IMR-90 (cell line): ENCODE results near the gene RPP40. TPM values are rescaled to one million over a fixed set of nuclear protein-coding genes. Genes with fewer than 3 reads are reported as not detected.

ENCODE experiments used
- ATAC-seq: fragments of 200-7000 bp; cut with Tn5 transposase; 2 replicates; pipeline ENCODE4 v1.9.1; 2020; ENCODE audit warnings: low read depth, mild to moderate bottlenecking, moderate library complexity
- BruUV-seq: library from RNA; stranded (reverse); fragments of 400-500 nt; replicated peaks from 2 replicates; lab custom pipeline; 2021; lab: Mats Ljungman, UMichigan
- CTCF ChIA-PET: fragments of 300-600 bp; formaldehyde crosslinking; extraction: SDS; loops from one replicate; lab custom pipeline; 2021; ENCODE audit warnings: antibody characterized with exemption; lab: Yijun Ruan, JAX
- POLR2A ChIA-PET: fragments of 300-600 bp; sonication (Branson Sonifier 250); formaldehyde crosslinking; loops from one replicate; lab custom pipeline; 2022; ENCODE audit warnings: antibody characterized with exemption; ENCODE audit not compliant: unreplicated experiment; lab: Charles Lee
- DNase-seq: peaks from one replicate; pipeline ENCODE4 v3.0.0; 2013
- H2AFZ ChIP-seq: replicated peaks from 2 replicates; pipeline ENCODE3; 2013; ENCODE audit warnings: low read length, mild to moderate bottlenecking; ENCODE audit not compliant: poor library complexity
- H2AK5ac ChIP-seq: 2 replicates; pipeline ENCODE4 v1.6.1; 2013; ENCODE audit warnings: low read depth, low read length, inconsistent platforms
- H2AK9ac ChIP-seq: replicated peaks from 2 replicates; pipeline ENCODE3; 2013; ENCODE audit warnings: mild to moderate bottlenecking, low read depth, low read length, moderate library complexity; ENCODE audit not compliant: poor library complexity
- H2BK120ac ChIP-seq: 2 replicates; pipeline ENCODE4 v1.6.1; 2013; ENCODE audit warnings: low read depth, low read length, inconsistent platforms
- H2BK15ac ChIP-seq: 3 replicates; pipeline ENCODE4 v1.6.1; 2013; ENCODE audit warnings: low read depth, low read length, inconsistent platforms
- H2BK20ac ChIP-seq: 2 replicates; pipeline ENCODE4 v1.6.1; 2013; ENCODE audit warnings: low read depth, mild to moderate bottlenecking, inconsistent platforms, low read length, moderate library complexity
- H2BK5ac ChIP-seq: 2 replicates; pipeline ENCODE4 v1.6.1; 2013; ENCODE audit warnings: mild to moderate bottlenecking, low read depth, low read length, inconsistent platforms; ENCODE audit not compliant: poor library complexity, severe bottlenecking
- H3K14ac ChIP-seq: replicated peaks from 2 replicates; pipeline ENCODE4 v1.6.1; 2013; ENCODE audit warnings: low read depth, low read length, inconsistent platforms
- H3K18ac ChIP-seq: 2 replicates; pipeline ENCODE4 v1.6.1; 2013; ENCODE audit warnings: low read depth, low read length, control low read depth
- H3K23ac ChIP-seq: 2 replicates; pipeline ENCODE4 v1.6.1; 2013; ENCODE audit warnings: low read depth, low read length, inconsistent platforms
- H3K27ac ChIP-seq: 2 replicates; pipeline ENCODE4 v1.5.1; 2013; ENCODE audit warnings: mild to moderate bottlenecking, control low read depth, low read length; ENCODE audit not compliant: insufficient read depth
- H3K27me3 ChIP-seq: 2 replicates; pipeline ENCODE4 v1.6.1; 2013; ENCODE audit warnings: low read length; ENCODE audit not compliant: control insufficient read depth, insufficient read depth
- H3K36me3 ChIP-seq: 2 replicates; pipeline ENCODE4 v1.6.1; 2013; ENCODE audit warnings: low read length, mixed read lengths; ENCODE audit not compliant: control insufficient read depth, insufficient read depth
- H3K4ac ChIP-seq: 2 replicates; pipeline ENCODE4 v1.6.1; 2013; ENCODE audit warnings: low read depth, low read length, inconsistent platforms
- H3K4me1 ChIP-seq: 2 replicates; pipeline ENCODE4 v1.6.1; 2013; ENCODE audit warnings: low read length, mixed read lengths; ENCODE audit not compliant: control insufficient read depth, insufficient read depth
- H3K4me2 ChIP-seq: 2 replicates; pipeline ENCODE4 v1.6.1; 2013; ENCODE audit warnings: low read depth, mild to moderate bottlenecking, control low read depth, low read length, moderate library complexity
- H3K4me3 ChIP-seq: 2 replicates; pipeline ENCODE4 v1.5.1; 2013; ENCODE audit warnings: low read depth, mild to moderate bottlenecking, control low read depth, low read length, moderate library complexity; ENCODE audit not compliant: insufficient read depth
- H3K56ac ChIP-seq: 2 replicates; pipeline ENCODE4 v1.6.1; 2013; ENCODE audit warnings: low read length, inconsistent platforms; ENCODE audit not compliant: insufficient read depth; ENCODE audit errors: extremely low read depth
- H3K79me1 ChIP-seq, 2 experiments: 2 replicates each; pipeline ENCODE4 v1.6.1; 2013; ENCODE audit warnings: low read length in 2 of 2, inconsistent platforms in 1 of 2, low read depth in 1 of 2
- H3K9ac ChIP-seq: 2 replicates; pipeline ENCODE4 v1.6.1; 2013; ENCODE audit warnings: low read depth, low read length, control low read depth
- H3K9me1 ChIP-seq: 2 replicates; pipeline ENCODE4 v1.6.1; 2013; ENCODE audit warnings: low read length, inconsistent platforms; ENCODE audit not compliant: insufficient read depth
- H3K9me3 ChIP-seq: 2 replicates; pipeline ENCODE4 v1.6.1; 2013; ENCODE audit warnings: low read length; ENCODE audit not compliant: control insufficient read depth, insufficient read depth
- H4K20me1 ChIP-seq: 2 replicates; pipeline ENCODE4 v1.6.1; 2013; ENCODE audit warnings: low read length, inconsistent platforms; ENCODE audit not compliant: insufficient read depth
- H4K5ac ChIP-seq: 2 replicates; pipeline ENCODE4 v1.6.1; 2013; ENCODE audit warnings: mild to moderate bottlenecking, low read depth, low read length, control low read depth
- H4K8ac ChIP-seq, 2 experiments: 2 replicates each; pipeline ENCODE4 v1.6.1; 2013; ENCODE audit warnings: low read depth in 2 of 2, low read length in 2 of 2, control low read depth in 1 of 2, inconsistent platforms in 1 of 2
- H4K91ac ChIP-seq: 2 replicates; pipeline ENCODE4 v1.6.1; 2013; ENCODE audit warnings: low read depth, low read length, inconsistent platforms; ENCODE audit not compliant: insufficient read depth
- BHLHE40 ChIP-seq: fragments of 150-350 bp; IDR thresholded peaks from 2 replicates; pipeline ENCODE4 v1.6.1; 2016; ENCODE audit warnings: mild to moderate bottlenecking, low read depth, low read length
- CEBPB ChIP-seq: IDR thresholded peaks from 2 replicates; pipeline ENCODE4 v1.6.1; 2012; ENCODE audit warnings: low read depth, low read length, improper control_type of control experiment
- CHD1 ChIP-seq: IDR thresholded peaks from 2 replicates; pipeline ENCODE4 v1.6.1; 2012; ENCODE audit warnings: low read depth, low read length, improper control_type of control experiment
- FOS ChIP-seq: fragments of 150-350 bp; IDR thresholded peaks from 2 replicates; pipeline ENCODE4 v1.6.1; 2016; ENCODE audit warnings: low read depth, low read length
- MAFK ChIP-seq: IDR thresholded peaks from 2 replicates; pipeline ENCODE4 v1.6.1; 2012; ENCODE audit warnings: low read depth, low read length, improper control_type of control experiment
- MAZ ChIP-seq: IDR thresholded peaks from 2 replicates; pipeline ENCODE4 v1.6.1; 2012; ENCODE audit warnings: low read depth, mild to moderate bottlenecking, low read length, improper control_type of control experiment, moderate library complexity, borderline replicate concordance
- MXI1 ChIP-seq: IDR thresholded peaks from 2 replicates; pipeline ENCODE4 v1.6.1; 2012; ENCODE audit warnings: low read depth, mild to moderate bottlenecking, low read length, moderate library complexity, borderline replicate concordance
- NFE2L2 ChIP-seq: fragments of 150-350 bp; IDR thresholded peaks from 2 replicates; pipeline ENCODE4 v1.6.1; 2016; ENCODE audit warnings: low read depth, mild to moderate bottlenecking, low read length
- POLR2A ChIP-seq: IDR thresholded peaks from 2 replicates; pipeline ENCODE4 v1.6.1; 2012; ENCODE audit warnings: mild to moderate bottlenecking, low read depth, low read length
- RAD21 ChIP-seq: IDR thresholded peaks from 2 replicates; pipeline ENCODE4 v1.6.1; 2012; ENCODE audit warnings: low read length, improper control_type of control experiment
- RCOR1 ChIP-seq: IDR thresholded peaks from 2 replicates; pipeline ENCODE4 v1.6.1; 2012; ENCODE audit warnings: mild to moderate bottlenecking, low read length, improper control_type of control experiment; ENCODE audit not compliant: insufficient replicate concordance
- RFX5 ChIP-seq: IDR thresholded peaks from 2 replicates; pipeline ENCODE4 v1.8.0; 2012; ENCODE audit warnings: low read depth, mild to moderate bottlenecking, low read length, moderate library complexity
- USF2 ChIP-seq: fragments of 150-350 bp; IDR thresholded peaks from 2 replicates; pipeline ENCODE4 v1.6.1; 2017; ENCODE audit warnings: mild to moderate bottlenecking, antibody characterized with exemption, low read length, low read depth
- WGBS, 2 experiments: methylation state at CpG; one replicate each; pipeline versions ENCODE4 v1.1.5 to v1.1.7; 2013; ENCODE audit warnings: missing lambda C conversion rate in 2 of 2; ENCODE audit not compliant: insufficient read length in 1 of 2; ENCODE audit errors: extremely low coverage in 2 of 2; 5-methylcytosine and 5-hydroxymethylcytosine counted together
- dilution Hi-C: fragments of 300-500 bp; cut with HindIII; formaldehyde crosslinking; loops from one replicate; pipeline ENCODE4 v1.14.3; 2018; ENCODE audit warnings: low sequenced_read_pairs; ENCODE audit not compliant: unreplicated experiment
- in situ Hi-C: fragments of 300-500 bp; cut with MboI; formaldehyde crosslinking; loops from 3 replicates; pipeline ENCODE4 v1.14.3; 2019; ENCODE audit warnings: low sequenced_read_pairs, inconsistent platforms, mixed read lengths
- intact Hi-C: fragments of 100-400 bp; cut with micrococcal nuclease; formaldehyde crosslinking; loops from 2 replicates; pipeline ENCODE4 v1.10.0; 2022
- polyA plus RNA-seq, 3 experiments: library from polyadenylated mRNA; depleted of rRNA; stranded (reverse); fragments of >200 nt; gene quantifications; 2 replicates each; pipeline ENCODE4 v1.2.3, GENCODE V29; 2012; ENCODE audit warnings: low replicate concordance in 1 of 3
- total RNA-seq: library from RNA; depleted of rRNA; stranded (reverse); fragments of >200 nt; gene quantifications from 2 replicates; pipeline ENCODE4 v1.2.3, GENCODE V29; 2012
- TF ChIP-seq, protein P1 (sequence below): fragments of 150-350 bp; IDR thresholded peaks from 2 replicates; pipeline ENCODE4 v1.6.1; 2016; ENCODE audit warnings: low read depth, mild to moderate bottlenecking, low read length, moderate library complexity, borderline replicate concordance
- TF ChIP-seq, protein P2 (sequence below): conservative IDR thresholded peaks from 2 replicates; pipeline ENCODE4 v1.5.1; 2012; ENCODE audit warnings: mild to moderate bottlenecking, low read depth, low read length, improper control_type of control experiment

Gene RPP40
- total and polyA plus RNA-seq, 2 of the 4 experiments (the other 2 are of a cell fraction): 8.1 to 22.2 TPM

- intact Hi-C loops: no loop called here
These were observed 28.3 kb downstream of the RPP40 start for GRCh38 chr6:4975506-4975905.

More at GRCh38 chr6:4975506-4975905, 28.3 kb downstream of the RPP40 start:
- 0 out of 2 replicates have a peak, but pooled peaks cover 2% of the 10 kb centered on the region for H3K27me3 ChIP-seq
- H3K36me3 ChIP-seq: no peaks in the 10 kb centered on the region
- ChIA-PET CTCF (no interaction called here), POLR2A (no interaction called here)
- H3K9ac ChIP-seq: no peak overlapping the region
- no peak overlapping the region for H2AK9ac ChIP-seq
- in situ Hi-C loops: no loop called here
- H3K9me1 ChIP-seq: 0 out of 2 replicates have a peak, but pooled peaks cover 6% of the 10 kb centered on the region
- H3K4me3 ChIP-seq: no peak overlapping the region
- WGBS, 2 experiments: no CpG with 5 or more reads among the region's 3 CpGs
- no peak overlapping the region for H2BK15ac ChIP-seq
- H3K56ac ChIP-seq: no peak overlapping the region
- no peak overlapping the region for H3K27ac ChIP-seq
- H2BK5ac ChIP-seq: no peak overlapping the region
- H4K5ac ChIP-seq: no peak overlapping the region
- H2AFZ ChIP-seq: no peak overlapping the region
- no peak overlapping the region for H3K18ac ChIP-seq
- no peak overlapping the region for H3K4me2 ChIP-seq
- peaks cover 8% of the 10 kb centered on the region for H3K9me3 ChIP-seq
- H3K14ac ChIP-seq: no peak overlapping the region
- H2BK120ac ChIP-seq: no peak overlapping the region
- TF ChIP-seq MAZ (no peak), MXI1 (no peak), CEBPB (no peak), POLR2A (no peak), MAFK (no peak), RCOR1 (no peak), BHLHE40 (no peak), NFE2L2 (no peak), RAD21 (no peak), FOS (no peak), RFX5 (no peak), USF2 (no peak), CHD1 (no peak)
- TF ChIP-seq, protein P1, sequence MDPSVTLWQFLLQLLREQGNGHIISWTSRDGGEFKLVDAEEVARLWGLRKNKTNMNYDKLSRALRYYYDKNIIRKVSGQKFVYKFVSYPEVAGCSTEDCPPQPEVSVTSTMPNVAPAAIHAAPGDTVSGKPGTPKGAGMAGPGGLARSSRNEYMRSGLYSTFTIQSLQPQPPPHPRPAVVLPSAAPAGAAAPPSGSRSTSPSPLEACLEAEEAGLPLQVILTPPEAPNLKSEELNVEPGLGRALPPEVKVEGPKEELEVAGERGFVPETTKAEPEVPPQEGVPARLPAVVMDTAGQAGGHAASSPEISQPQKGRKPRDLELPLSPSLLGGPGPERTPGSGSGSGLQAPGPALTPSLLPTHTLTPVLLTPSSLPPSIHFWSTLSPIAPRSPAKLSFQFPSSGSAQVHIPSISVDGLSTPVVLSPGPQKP: no peak
- TF ChIP-seq, protein P2, sequence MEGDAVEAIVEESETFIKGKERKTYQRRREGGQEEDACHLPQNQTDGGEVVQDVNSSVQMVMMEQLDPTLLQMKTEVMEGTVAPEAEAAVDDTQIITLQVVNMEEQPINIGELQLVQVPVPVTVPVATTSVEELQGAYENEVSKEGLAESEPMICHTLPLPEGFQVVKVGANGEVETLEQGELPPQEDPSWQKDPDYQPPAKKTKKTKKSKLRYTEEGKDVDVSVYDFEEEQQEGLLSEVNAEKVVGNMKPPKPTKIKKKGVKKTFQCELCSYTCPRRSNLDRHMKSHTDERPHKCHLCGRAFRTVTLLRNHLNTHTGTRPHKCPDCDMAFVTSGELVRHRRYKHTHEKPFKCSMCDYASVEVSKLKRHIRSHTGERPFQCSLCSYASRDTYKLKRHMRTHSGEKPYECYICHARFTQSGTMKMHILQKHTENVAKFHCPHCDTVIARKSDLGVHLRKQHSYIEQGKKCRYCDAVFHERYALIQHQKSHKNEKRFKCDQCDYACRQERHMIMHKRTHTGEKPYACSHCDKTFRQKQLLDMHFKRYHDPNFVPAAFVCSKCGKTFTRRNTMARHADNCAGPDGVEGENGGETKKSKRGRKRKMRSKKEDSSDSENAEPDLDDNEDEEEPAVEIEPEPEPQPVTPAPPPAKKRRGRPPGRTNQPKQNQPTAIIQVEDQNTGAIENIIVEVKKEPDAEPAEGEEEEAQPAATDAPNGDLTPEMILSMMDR: no peak
- no peak overlapping the region for H4K8ac ChIP-seq
- no peak overlapping the region for H4K91ac ChIP-seq
- no peak for DNase-seq
- peaks cover 11% of the 10 kb centered on the region; the same call in 1 of the 2 replicates for H3K4me1 ChIP-seq
- no peaks in the 10 kb centered on the region for H3K79me1 ChIP-seq
- BruUV-seq: no TSS peak
- ATAC-seq: no peak
- dilution Hi-C loops: no loop called here
- H2AK5ac ChIP-seq: no peak overlapping the region
- H3K23ac ChIP-seq: no peak overlapping the region
- no peaks in the 10 kb centered on the region for H4K20me1 ChIP-seq
- H3K4ac ChIP-seq: no peak overlapping the region
- no peak overlapping the region for H2BK20ac ChIP-seq
